BJ (cell line): ENCODE results near the gene IKZF3. TPM values are rescaled to one million over a fixed set of nuclear protein-coding genes. Genes with fewer than 3 reads are reported as not detected.

Experiments
- CTCF ChIA-PET: fragments of 350-600 bp; formaldehyde crosslinking; extraction: SDS; loops from one replicate; lab custom pipeline; 2021; ENCODE audit warnings: antibody characterized with exemption, inconsistent platforms; lab: Yijun Ruan, JAX
- POLR2A ChIA-PET: fragments of 300-600 bp; sonication (Branson Sonifier 250); formaldehyde crosslinking; extraction: SDS; loops from one replicate; lab custom pipeline; 2021; ENCODE audit warnings: antibody characterized with exemption; lab: Charles Lee
- DNase-seq: peaks from one replicate; pipeline ENCODE4 v3.0.0-alpha.2; 2011; ENCODE audit warnings: low read depth
- H3K27me3 ChIP-seq: 2 replicates; pipeline ENCODE4 v1.6.0; 2011; ENCODE audit warnings: low read length; ENCODE audit not compliant: control insufficient read depth, insufficient read depth
- H3K36me3 ChIP-seq: 2 replicates; pipeline ENCODE4 v1.5.1; 2011; ENCODE audit warnings: low read length; ENCODE audit not compliant: control insufficient read depth, insufficient read depth
- H3K4me3 ChIP-seq: 2 replicates; pipeline ENCODE4 v1.5.1; 2011; ENCODE audit warnings: low read depth, mild to moderate bottlenecking, control low read depth, low read length
- CTCF ChIP-seq: IDR thresholded peaks from 2 replicates; pipeline ENCODE4 v1.5.1; 2011; ENCODE audit warnings: low read depth, mild to moderate bottlenecking, control low read depth, inconsistent platforms, low read length, moderate library complexity; ENCODE audit not compliant: insufficient read depth
- polyA plus RNA-seq: library from polyadenylated mRNA; depleted of rRNA; stranded (reverse); fragments of >200 nt; gene quantifications from 2 replicates; pipeline ENCODE4 v1.2.3, GENCODE V29; 2011

The IKZF3 gene
- polyA plus RNA-seq, 1 experiment, result not detected

DNA sequence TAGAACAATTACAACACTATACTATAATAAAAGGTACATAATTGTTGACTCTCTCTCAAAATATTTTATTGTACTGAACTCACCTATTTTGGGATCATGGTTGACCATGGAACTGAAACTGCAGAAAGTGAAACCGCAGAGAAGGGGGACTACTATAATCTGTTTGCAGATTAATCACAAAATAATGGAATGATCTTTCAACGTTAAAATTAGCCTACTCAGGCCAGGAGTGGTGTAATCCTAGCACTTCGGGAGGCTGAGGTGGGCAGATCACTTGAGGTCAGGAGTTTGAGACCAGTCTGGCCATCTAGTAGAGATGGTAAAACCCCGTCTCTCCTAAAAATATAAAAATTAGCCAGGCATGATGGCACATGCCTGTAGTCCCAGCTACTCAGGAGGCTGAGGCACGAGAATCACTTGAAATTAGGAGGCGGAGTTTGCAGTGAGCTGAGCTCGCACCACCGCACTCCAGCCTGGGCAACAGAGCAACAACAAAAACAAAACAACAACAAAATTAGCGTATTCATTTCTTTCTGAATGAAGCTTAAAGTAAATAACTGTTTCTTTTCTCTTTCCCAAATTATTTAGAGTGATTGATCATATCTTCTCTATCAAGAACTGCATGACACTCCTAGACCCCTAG lies 45.6 kb downstream of the IKZF3 start:
- DNase-seq, result no peak
- no peak overlapping the region for H3K4me3 ChIP-seq
- POLR2A ChIA-PET, result no interaction called here
- TF ChIP-seq CTCF, result no peak
- peaks cover 6% of the 10 kb centered on the region for H3K27me3 ChIP-seq
- CTCF ChIA-PET, result no interaction called here
- no peaks in the 10 kb centered on the region for H3K36me3 ChIP-seq

DNA sequence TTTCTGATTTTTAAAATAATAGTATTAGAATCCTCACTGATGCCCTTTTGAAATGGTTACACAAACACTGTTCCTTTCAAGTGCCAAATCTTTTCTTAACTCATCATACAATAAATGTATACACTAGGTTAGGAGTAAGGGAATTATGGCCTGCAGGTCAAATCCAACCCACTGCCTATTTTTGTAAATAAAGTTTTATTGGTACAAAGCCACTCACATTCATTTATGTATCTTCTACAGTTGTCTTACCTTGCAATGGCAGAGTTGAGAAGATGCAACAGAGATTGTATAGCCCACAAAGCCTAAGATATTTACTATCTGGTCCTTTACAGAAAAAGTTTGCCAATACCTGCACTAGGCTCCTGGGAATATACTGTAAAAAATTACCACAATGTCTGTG lies 47.8 kb downstream of the IKZF3 start:
- Histone ChIP-seq H3K4me3 (no peak overlapping the region), H3K36me3 (no peaks in the 10 kb centered on the region), H3K27me3 (peaks cover 12% of the 10 kb centered on the region)
- no peak for DNase-seq
- ChIA-PET CTCF (no interaction called here), POLR2A (no interaction called here)
- no peak for TF ChIP-seq CTCF

GRCh38 chr17:39814497-39814896 lies 49.6 kb downstream of the IKZF3 start:
- no peak for TF ChIP-seq CTCF
- no peaks in the 10 kb centered on the region for H3K36me3 ChIP-seq
- ChIA-PET POLR2A (no interaction called here), CTCF (interaction anchor here (1.5 kb wide), 1 partner anchor 25 kb away, joined by 3 read pairs; no protein-coding TSS in a partner anchor)
- peaks cover 12% of the 10 kb centered on the region for H3K27me3 ChIP-seq
- no peak for DNase-seq
- H3K4me3 ChIP-seq, result no peak overlapping the region

DNA sequence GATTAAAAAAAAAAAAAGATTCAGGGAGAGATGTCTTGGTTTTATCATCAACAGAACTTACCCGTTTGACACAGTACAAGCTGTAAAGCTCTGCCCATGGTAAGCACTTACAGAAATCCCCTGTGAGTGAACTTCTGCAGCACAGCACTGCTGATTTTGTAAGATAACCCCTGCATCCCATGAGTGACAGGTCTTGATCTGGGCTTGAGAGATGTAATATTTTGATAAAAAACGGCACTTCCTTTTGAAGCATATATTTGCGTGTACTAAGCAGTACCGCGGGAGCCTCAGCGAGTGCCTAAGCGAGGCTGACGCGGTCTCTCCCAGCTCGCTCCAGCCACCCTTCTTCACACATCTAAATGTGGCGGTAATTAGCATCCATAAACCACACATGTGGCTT lies 50.5 kb downstream of the IKZF3 start:
- Histone ChIP-seq H3K36me3 (no peaks in the 10 kb centered on the region), H3K27me3 (peaks cover 14% of the 10 kb centered on the region), H3K4me3 (no peak overlapping the region)
- TF ChIP-seq CTCF, result no peak
- ChIA-PET POLR2A (no interaction called here), CTCF (interaction anchor here (0.6 to 1.5 kb wide), 3 partner anchors 8 to 26 kb away, joined by 3 to 4 read pairs (median 3); no protein-coding TSS in a partner anchor)
- no peak for DNase-seq

DNA sequence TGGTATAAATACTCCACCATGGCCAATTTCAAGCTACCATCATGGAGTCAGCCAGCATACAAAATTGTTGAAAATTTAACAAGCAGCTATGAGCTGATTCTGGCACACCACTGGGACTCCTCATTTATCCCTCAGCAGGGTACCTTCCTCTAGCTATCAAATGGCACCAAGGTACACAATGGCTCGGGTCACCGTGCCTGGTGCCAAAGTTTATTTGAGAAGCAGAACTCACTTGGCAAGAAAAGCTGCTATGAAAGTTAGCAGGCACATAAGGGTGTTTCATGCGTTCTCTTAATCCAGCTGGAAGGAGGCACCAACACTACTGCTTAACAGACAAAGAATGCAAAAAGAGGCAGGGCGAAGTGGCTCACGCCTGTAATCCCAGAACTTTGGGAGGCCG lies 51.6 kb downstream of the IKZF3 start:
- ChIA-PET POLR2A (interaction anchor here (0.6 kb wide), 1 partner anchor 12 kb away, joined by 18 read pairs; no protein-coding TSS in a partner anchor), CTCF (interaction anchor here (1.3 kb wide), 1 partner anchor 22 kb away, joined by 4 read pairs; no protein-coding TSS in a partner anchor)
- Histone ChIP-seq H3K27me3 (peaks cover 16% of the 10 kb centered on the region), H3K4me3 (no peak overlapping the region), H3K36me3 (no peaks in the 10 kb centered on the region)
- no peak for DNase-seq
- TF ChIP-seq CTCF, result no peak
